K562 (cell line): ENCODE data around the gene MAPK13. TPM values are rescaled to one million over a fixed set of nuclear protein-coding genes. Genes with fewer than 3 reads are reported as not detected.

Source experiments
- ADNP ChIP-seq: fragments of 200-800 bp; sonication (Bioruptor generic); IDR thresholded peaks from 2 replicates; pipeline ENCODE4 v1.6.1; 2016; ENCODE audit warnings: missing genetic modification characterization, missing compliant biosample characterization
- BRF2 ChIP-seq: IDR thresholded peaks from 3 replicates; pipeline ENCODE4 v1.6.1; 2011; ENCODE audit warnings: borderline replicate concordance, mild to moderate bottlenecking; ENCODE audit not compliant: insufficient read length, insufficient read depth
- CLOCK ChIP-seq: fragments of 250-450 bp; sonication (Bioruptor Pico); IDR thresholded peaks from 2 replicates; pipeline ENCODE4 v1.4.0; 2020; ENCODE audit warnings: mild to moderate bottlenecking, moderate library complexity, borderline replicate concordance
- L3MBTL2 ChIP-seq: fragments of 450-650 bp; IDR thresholded peaks from 2 replicates; pipeline ENCODE4 v1.6.1; 2016; ENCODE audit warnings: mild to moderate bottlenecking, moderate library complexity
- LARP7 ChIP-seq: fragments of 450-650 bp; IDR thresholded peaks from 2 replicates; pipeline ENCODE4 v1.6.1; 2016
- NFIX ChIP-seq: fragments of 250-450 bp; sonication (Bioruptor Pico); IDR thresholded peaks from 2 replicates; pipeline ENCODE4 v1.4.0; 2020; ENCODE audit warnings: low read depth, mild to moderate bottlenecking, moderate library complexity
- NUFIP1 ChIP-seq: fragments of 450-650 bp; IDR thresholded peaks from 2 replicates; pipeline ENCODE4 v1.6.1; 2018; ENCODE audit not compliant: partially characterized antibody
- STAT5A ChIP-seq: IDR thresholded peaks from 2 replicates; pipeline ENCODE4 v1.6.1; 2012; ENCODE audit warnings: low read length, inconsistent platforms, borderline replicate concordance
- THRB ChIP-seq: fragments of 450-650 bp; formaldehyde crosslinking; conservative IDR thresholded peaks from 2 replicates; pipeline ENCODE4 v1.4.0; 2022; ENCODE audit warnings: mild to moderate bottlenecking, missing genetic modification characterization
- TOE1 ChIP-seq, 2 experiments: fragments of 450-650 bp in 1 of 2; sonication (generic) in 1 of 2; formaldehyde crosslinking in 1 of 2; IDR thresholded peaks; 2 replicates each; pipeline versions ENCODE4 v1.7.1 to v1.8.0; 2016 to 2022; ENCODE audit warnings: borderline replicate concordance in 2 of 2, mild to moderate bottlenecking in 2 of 2, antibody characterized with exemption in 1 of 2, inconsistent platforms in 1 of 2, low read depth in 1 of 2, missing genetic modification reagents in 1 of 2, moderate library complexity in 1 of 2
- TSHZ1 ChIP-seq: fragments of 250-450 bp; sonication (Bioruptor Pico); IDR thresholded peaks from 2 replicates; pipeline ENCODE4 v1.4.0; 2020; ENCODE audit warnings: mild to moderate bottlenecking, moderate library complexity
- ZBTB49 ChIP-seq: sonication (generic); formaldehyde crosslinking; IDR thresholded peaks from 2 replicates; pipeline ENCODE4 v1.8.0; 2022; ENCODE audit warnings: missing genetic modification reagents, mild to moderate bottlenecking, borderline replicate concordance
- ZNF586 ChIP-seq: fragments of 450-650 bp; formaldehyde crosslinking; conservative IDR thresholded peaks from 2 replicates; pipeline ENCODE4 v1.4.0; 2020; ENCODE audit warnings: mild to moderate bottlenecking, moderate library complexity
- ZNF75A ChIP-seq: fragments of 450-650 bp; formaldehyde crosslinking; IDR thresholded peaks from 2 replicates; pipeline ENCODE4 v1.4.0; 2020; ENCODE audit warnings: mild to moderate bottlenecking
- ZNF764 ChIP-seq: fragments of 250-450 bp; sonication (Bioruptor Pico); IDR thresholded peaks from 2 replicates; pipeline ENCODE4 v1.4.0; 2020; ENCODE audit warnings: low read depth, mild to moderate bottlenecking, moderate library complexity
- ZNF780A ChIP-seq: fragments of 250-450 bp; sonication (Bioruptor Pico); IDR thresholded peaks from 2 replicates; pipeline ENCODE4 v1.5.0; 2021; ENCODE audit warnings: mild to moderate bottlenecking
- polyA plus RNA-seq, 8 experiments: library from polyadenylated mRNA; depleted of rRNA in 4 of 8; stranded (reverse) in 5 of 8; unstranded in 3 of 8; fragments of >200 nt; fragmentation: Nextera tagmentation in 2 of 8; fragmentation: Illumina TruSeq in 1 of 8; extraction: Ambion mirVana in 2 of 8; extraction: Trizol in 1 of 8; gene quantifications; 2 replicates each; pipeline versions ENCODE4 v1.2.1 to v1.2.3, GENCODE V29; 2011 to 2014; ENCODE audit warnings: inconsistent platforms in 1 of 8, missing spikeins in 1 of 8
- total RNA-seq, 7 experiments: library from RNA; depleted of rRNA in 6 of 7; stranded (reverse); fragments of >200 nt in 6 of 7; fragmentation: Illumina TruSeq in 2 of 7; extraction: Trizol in 2 of 7; gene quantifications; 2 replicates each; pipeline versions ENCODE4 v1.2.1 to v1.2.3, GENCODE V29; 2011 to 2021; ENCODE audit warnings: low replicate concordance in 1 of 7

Gene MAPK13
- total and polyA plus RNA-seq, 9 of the 15 experiments (the other 6 are each of a cell fraction or from before 2014, with no cell fraction given) = 0.03 to 2.3 (median 0.48) TPM; not detected in 1

GRCh38 chr6:36099869-36100483 lies 30.3 kb upstream of the MAPK13 start (continued):
- TF ChIP-seq BRF2 (no peak), LARP7 (no peak), CLOCK (no peak), ZBTB49 (no peak), TSHZ1 (CRISPR knock-in tag) (no peak), TOE1 (IDR thresholded peaks at IDR 0.05; ENCODE audit: borderline replicate concordance) (no peak), TOE1 (CRISPR knock-in tag; IDR thresholded peaks at IDR 0.05; ENCODE audit: borderline replicate concordance, low read depth) (no peak), NFIX (CRISPR knock-in tag) (no peak), THRB (CRISPR knock-in tag) (no peak), ZNF780A (no peak), ZNF764 (CRISPR knock-in tag) (no peak), ZNF75A (CRISPR knock-in tag) (no peak), STAT5A (peak; percentile 53; the same call in 1 of the 2 replicates), L3MBTL2 (no peak), ZNF586 (CRISPR knock-in tag) (no peak), NUFIP1 (no peak), ADNP (tag) (no peak)
